NCI-H526 (cell line): Measurements from ENCODE around the gene OR3A1.
"Not testable (repeated sequence)": the region's sequence is repeated elsewhere in the genome, so short reads cannot be mapped to it uniquely, and the experiment has no call there.

Experiments used
- DNase-seq, 2 experiments: peaks; one replicate each; lab custom pipeline; 2025; lab: John Stamatoyannopoulos, UW

OR3A1 gene, protein sequence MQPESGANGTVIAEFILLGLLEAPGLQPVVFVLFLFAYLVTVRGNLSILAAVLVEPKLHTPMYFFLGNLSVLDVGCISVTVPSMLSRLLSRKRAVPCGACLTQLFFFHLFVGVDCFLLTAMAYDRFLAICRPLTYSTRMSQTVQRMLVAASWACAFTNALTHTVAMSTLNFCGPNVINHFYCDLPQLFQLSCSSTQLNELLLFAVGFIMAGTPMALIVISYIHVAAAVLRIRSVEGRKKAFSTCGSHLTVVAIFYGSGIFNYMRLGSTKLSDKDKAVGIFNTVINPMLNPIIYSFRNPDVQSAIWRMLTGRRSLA

DNA sequence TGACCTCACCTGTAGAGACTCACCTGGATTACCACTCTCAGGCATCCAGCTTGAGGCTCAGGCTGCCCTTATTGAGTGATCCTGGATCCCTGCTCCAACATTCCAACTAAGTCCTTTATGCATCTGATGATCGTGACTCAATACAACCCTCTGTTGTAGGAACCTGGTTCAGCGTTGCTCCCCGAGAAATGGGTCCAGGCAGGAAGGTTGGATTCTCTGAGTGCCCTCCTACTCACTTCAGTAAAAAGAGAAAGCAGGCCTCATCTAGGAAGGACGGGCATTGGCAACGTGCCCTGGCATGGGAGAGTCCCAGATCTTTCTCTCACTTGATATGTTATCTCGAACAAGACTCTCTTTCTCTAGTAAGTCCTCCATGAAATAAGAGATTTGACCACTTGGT, at the start of gene OR3A1:
Gene OR3A1, minus strand, starts transcription at position 101 of the 400 bp plus-strand sequence. CDS start 5,778 bp downstream, outside the sequence.
- DNase-seq, result no peak

DNA sequence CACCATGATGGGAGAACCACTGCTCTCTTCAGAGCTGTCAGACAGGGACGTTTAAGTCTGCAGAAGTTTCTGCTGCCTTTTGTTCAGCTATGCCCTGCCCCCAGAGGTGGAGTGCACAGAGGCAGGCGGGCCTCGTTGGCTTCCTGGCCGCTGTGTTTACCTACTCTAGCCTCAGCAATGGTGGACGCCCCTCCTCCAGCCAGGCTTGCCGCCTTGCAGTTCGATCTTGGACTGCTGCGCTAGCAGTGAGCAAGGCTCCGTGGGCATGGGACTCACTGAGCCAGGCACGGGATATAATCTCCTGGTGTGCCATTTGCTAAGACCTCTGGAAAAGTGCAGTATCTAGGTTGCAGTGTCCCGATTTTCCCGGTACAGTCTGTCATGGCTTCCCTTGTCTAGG, 44.6 kb upstream of the OR3A1 start:
- not testable (repeated sequence) for DNase-seq

DNA sequence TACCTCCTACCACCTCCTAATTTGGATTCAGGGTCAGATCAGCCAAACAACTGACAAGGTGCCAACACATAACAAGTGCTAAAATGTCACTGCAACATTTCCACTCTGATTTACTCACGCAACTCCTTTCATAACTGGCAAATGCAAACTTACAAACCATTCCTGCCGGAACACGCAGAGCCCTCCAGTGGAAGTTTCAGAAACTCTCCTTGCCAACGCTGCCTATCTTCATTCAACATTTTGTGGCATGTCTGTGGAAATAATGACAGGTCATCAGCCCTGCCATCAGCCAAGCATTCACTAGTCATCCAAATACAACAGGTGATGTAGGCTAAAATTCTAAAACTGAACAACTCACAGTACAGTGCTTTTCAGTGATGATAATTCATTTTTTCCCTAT, 37.7 kb upstream of the OR3A1 start:
- DNase-seq, result peak in 1 of 2 experiments; percentile 43

DNA sequence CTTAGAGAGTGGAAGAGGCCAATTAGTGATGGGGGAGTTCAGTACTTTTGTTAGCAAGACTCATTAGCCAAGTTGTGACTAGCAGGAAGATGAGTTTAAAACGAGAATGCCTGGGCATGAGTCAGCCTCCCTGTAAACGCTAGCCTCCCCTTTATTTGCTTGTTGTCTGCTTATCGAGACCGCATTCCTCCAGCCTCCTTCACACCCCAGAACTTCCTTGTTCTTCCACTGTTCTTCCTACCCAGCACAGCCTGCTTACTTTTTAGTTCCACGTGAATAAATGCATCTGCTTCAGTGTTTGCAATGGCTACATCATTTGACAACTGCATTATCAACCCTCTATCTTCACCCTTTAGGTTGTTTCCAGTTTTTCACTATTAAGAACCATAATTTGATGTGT, 20.2 kb upstream of the OR3A1 start:
- no peak for DNase-seq

DNA sequence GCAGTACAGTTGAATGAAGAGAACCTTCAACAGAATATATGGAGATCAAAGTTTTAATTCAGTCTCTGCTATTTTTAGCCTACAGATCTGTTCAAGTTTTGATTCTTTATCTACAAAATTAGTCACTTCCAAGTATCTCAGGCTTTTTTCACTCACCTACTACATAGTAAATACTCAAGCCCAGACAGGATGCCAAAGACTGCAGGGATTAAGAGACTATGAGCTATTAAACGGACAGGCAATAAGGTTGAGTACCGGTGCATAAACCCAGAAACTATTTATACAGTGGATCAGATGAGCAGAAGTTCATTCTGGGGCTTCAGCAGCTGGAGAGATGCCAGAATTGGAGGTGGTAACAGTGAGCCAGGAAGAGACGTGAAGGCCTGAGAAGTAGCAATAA, 18.7 kb upstream of the OR3A1 start:
- DNase-seq, result no peak

DNA sequence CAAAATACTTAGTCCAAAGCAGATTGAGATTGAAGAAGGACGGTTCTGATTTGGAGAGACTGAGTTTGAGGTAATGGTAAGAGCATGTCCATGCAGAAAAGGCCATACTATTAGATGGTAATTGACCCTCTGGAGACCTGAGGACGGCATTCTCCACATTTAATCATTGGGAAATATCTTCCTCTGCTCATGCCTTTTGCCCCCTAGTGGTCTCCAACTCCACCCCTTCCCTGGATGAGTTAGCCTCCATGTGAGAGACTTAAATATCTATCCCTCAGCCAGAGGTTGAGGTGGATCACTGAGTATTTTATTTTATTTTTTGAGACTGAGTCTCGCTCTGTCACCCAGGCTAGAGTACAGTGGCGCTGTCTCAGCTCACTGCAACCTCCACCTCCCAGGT, 10.4 kb upstream of the OR3A1 start:
- DNase-seq, result peak in 1 of 2 experiments; percentile 1

DNA sequence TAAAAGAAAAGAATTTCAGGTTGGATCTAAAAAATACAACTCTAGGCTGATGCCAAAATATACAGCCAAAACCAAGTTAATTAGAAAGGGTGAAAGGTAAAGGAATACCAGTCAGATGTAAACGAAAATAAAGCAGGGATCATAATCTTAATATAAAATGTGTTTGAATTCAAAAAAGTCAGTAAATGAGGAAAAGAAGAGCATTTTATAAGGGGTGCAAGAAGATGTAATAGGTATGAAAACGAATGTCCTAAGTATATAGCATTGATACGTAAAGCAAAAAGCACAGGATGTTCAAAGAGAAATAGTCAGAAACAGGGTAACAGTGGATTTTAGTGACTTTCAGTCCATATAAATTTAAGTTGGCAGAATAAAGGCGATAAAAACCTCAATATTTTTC, 2.5 kb downstream of the OR3A1 start:
- DNase-seq, result no peak

DNA sequence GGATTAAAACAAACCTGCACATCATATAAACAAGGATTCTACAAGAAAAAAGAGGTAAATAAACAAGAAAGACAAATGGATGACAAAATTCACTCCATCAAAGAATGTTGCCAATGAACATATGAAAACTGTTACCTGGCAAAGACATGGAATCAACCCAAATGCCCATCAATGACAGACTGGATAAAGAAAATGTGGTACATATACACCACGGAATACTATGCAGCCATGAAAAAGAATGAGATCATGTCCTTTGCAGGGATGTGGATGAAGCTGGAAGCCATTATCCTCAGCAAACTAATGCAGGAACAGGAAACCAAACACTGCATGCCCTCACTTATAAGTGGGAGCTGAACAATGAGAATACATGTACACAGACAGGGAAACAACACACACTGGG, 4.6 kb downstream of the OR3A1 start:
- DNase-seq, result not testable (repeated sequence)

DNA sequence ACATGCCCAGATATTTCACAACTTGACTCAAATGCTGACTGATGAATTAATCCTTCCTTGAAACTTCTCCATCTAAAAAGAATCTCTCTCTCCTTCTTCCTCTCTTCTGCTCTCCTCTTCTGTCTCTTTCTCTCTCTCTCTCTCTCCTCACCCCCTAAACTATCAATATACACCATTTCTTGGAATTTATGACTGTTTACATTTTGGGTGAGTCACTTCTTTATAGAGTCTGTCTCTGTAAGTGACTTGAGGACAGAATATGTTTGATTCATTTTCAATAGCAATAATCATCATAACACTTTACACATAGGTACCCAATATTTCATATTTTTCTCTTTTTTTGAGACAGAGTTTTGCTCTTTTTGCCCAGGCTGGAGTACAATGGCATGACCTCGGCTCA, 15.3 kb downstream of the OR3A1 start:
- DNase-seq, result no peak

DNA sequence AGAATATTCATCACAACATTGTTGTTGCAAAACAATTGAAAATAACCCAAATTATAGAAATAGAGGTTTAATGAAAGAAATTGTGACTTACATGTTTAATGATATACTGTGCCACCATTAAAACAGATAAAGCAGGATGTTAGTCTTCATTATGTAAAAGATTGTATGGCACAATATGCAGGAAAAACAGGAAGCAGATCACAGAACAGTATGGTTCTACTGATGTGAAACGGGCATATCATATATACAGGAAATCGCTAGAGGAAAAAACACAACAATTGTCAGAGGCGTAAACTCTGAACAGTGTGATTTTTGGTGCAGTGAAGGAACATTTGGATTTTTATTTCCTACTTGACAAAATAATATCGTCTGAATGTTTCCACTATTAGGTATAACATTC, 22.0 kb downstream of the OR3A1 start:
- no peak for DNase-seq

DNA sequence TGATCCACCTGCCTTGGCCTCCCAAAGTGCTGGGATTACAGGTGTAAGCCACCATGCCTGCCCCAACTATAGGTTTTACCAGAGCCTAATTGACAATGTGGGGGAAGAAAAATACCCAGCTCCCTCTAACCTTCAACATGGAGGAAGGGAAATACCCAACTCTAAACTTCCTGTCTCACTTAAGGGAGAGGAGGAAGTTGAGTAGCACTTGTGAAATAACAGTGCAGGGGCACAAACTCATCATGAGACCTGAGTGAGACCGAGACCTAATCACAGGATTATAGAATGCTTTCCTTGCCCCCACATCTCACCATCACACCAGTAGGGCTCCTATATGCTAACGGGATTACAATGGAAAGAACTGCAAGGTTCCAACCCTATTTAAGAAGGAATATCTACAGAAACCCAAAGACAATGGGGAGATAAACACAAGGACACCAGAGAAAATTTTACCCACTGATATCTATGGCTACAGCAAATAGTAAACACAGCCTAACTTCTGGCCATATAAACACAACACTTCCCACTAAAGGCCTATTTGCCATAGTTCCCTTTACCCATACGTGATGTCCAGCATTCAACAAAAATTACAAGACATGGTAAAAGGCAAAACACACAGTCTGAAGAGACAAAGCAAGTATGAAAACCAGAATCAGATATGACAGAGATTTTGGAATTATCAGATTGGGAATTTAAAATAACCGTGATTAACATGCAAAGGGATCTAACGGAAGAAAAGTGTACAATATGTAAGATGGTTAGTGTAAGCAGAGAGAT, 26.9 kb downstream of the OR3A1 start:
- DNase-seq, result no peak

DNA sequence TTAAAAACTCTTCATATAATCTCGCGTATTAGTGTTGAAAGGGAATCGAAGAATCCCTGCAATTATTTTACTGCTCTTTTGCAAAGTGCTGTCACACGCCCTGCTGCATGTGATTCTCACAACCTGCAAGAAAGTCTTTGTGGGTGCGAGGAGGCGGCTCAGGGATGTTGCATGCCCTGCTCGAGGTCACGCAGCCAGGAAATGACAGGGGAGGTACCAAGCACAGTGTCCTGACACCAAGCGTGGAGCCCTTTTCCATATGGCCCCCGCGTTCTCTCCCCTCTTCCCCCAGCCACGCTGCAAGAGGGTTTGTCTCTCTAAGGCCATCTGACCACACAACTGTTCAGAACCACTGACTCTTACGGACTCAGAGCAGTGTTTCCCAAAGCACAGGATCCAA, 37.6 kb downstream of the OR3A1 start:
- no peak for DNase-seq

DNA sequence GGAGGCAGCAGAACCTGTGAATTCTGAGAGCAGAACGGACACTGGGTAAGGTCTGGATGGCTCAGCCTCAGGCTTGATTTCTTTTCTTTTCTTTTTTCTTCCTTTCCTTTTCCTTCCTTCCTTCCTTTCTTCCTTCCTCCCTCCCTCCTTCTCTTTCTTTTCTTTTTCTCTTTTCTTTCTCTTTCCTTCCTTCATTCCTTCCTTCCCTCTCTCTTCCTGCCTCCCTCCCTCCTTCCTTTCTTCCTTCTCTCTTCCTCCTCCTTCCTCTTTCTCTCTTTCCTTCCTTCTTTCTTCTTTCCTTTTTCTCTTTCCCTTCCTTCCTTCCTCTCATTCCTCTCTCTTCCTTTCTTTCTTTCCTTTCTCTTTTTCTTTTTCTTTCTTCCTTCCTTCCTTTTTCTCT, 38.0 kb downstream of the OR3A1 start:
- DNase-seq, result no peak

DNA sequence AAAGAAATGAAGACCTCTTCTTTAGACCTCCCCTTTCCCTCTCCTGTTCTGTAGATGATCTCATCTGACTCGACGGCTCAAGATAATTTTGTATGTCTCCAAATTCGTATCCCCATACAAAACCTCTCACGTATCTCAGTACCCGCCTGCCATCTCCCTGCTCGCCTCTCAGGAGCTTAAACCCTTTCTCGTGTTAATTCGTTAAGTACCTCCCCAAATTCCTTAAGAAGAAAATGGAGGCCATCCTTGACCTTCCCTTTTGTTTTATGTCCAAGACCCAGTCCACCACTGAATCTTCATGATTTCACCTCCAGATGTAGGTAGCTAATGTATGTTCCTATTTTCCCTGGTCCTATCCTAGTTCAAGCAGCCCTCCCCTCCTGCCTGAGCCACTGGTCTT, 41.6 kb downstream of the OR3A1 start:
- DNase-seq, result no peak

DNA sequence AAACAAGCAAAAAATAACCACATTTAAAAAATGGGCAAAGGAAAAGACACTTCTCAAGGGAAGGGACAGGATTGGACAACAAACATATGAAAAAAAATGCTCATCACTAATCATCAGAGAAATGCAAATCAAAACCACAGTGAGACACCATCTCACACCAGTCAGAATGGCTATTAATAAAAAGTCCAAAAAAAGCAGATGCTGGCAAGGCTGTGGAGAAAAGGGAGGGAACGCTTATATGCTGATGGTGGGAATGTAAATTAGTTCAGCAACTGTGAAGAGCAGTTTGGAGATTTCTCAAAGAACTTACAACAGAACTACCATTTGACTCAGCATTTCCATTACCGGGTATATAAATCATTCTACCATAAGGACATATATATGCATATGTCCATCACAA, 49.1 kb downstream of the OR3A1 start:
- DNase-seq, result not testable (repeated sequence)

DNA sequence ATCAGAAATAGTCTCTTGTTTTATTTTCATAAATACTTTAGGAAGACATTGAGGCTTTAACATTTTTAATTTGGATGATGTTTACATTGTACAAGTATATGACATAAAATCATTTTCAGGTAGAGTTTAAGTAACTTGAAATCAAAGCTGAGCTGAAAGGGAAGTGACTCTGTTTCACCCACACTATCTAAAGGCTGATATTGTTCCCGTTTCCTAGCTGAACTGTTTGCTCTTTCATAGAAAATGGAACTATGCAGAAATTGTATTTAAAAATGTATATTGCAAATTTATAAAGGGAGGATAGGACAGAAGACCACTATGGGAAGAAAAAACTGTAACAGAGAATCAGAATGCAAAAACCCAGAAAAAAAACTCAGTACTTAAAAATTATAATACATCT, 53.3 kb downstream of the OR3A1 start:
- DNase-seq, result not testable (repeated sequence)

DNA sequence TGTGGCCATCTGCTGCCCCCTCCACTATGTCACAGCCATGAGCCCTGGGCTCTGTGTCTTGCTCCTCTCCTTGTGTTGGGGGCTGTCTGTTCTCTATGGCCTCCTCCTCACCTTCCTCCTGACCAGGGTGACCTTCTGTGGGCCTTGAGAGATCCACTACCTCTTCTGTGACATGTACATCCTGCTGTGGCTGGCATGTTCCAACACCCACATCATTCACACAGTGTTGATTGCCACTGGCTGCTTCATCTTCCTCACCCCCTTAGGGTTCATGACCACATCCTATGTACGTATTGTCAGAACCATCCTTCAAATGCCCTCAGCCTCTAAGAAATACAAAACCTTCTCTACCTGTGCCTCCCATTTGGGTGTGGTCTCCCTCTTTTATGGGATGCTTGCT, 57.1 kb downstream of the OR3A1 start:
- not testable (repeated sequence) for DNase-seq
